Spleen (tissue), 11 donors: ENCODE measurements around the gene SDS. TPM values are rescaled to one million over a fixed set of nuclear protein-coding genes. Genes with fewer than 3 reads are reported as not detected.

Experiments used
- DNase-seq: peaks from one replicate; pipeline ENCODE4 v3.0.0-alpha.2; 2020
- H3K27ac ChIP-seq, 8 donors: fragments of 200-600 bp; sonication (generic) in 7 of 8; 1 replicate in 4 of 8; 2 replicates in 4 of 8; pipeline versions ENCODE4 v1.5.0 to v1.8.0; 2016 to 2021; ENCODE audit warnings: inconsistent platforms in 4 of 8, mild to moderate bottlenecking in 4 of 8, moderate library complexity in 1 of 8
- H3K27me3 ChIP-seq, 7 donors: fragments of 200-600 bp; sonication (generic) in 6 of 7; replicated peaks in 1 of 7; 1 replicate in 4 of 7; 2 replicates in 3 of 7; pipeline versions ENCODE4 v1.5.0 to v1.8.0; 2016 to 2021; ENCODE audit warnings: inconsistent platforms in 3 of 7, mild to moderate bottlenecking in 1 of 7
- H3K36me3 ChIP-seq, 6 donors: fragments of 200-600 bp; sonication (generic) in 5 of 6; 1 replicate in 4 of 6; 2 replicates in 2 of 6; pipeline versions ENCODE4 v1.5.0 to v1.8.0; 2016 to 2021; ENCODE audit warnings: inconsistent platforms in 2 of 6
- H3K4me1 ChIP-seq, 6 donors: fragments of 200-600 bp; sonication (generic) in 5 of 6; 1 replicate in 3 of 6; 2 replicates in 3 of 6; pipeline versions ENCODE4 v1.5.0 to v1.8.0; 2016 to 2021; ENCODE audit warnings: inconsistent platforms in 3 of 6
- H3K4me3 ChIP-seq, 8 donors: fragments of 200-600 bp; sonication (generic) in 7 of 8; 1 replicate in 4 of 8; 2 replicates in 4 of 8; pipeline versions ENCODE4 v1.5.0 to v1.8.0; 2016 to 2021; ENCODE audit warnings: inconsistent platforms in 4 of 8, mild to moderate bottlenecking in 4 of 8, moderate library complexity in 2 of 8
- H3K9me3 ChIP-seq, 8 donors: fragments of 200-600 bp; sonication (generic) in 7 of 8; 1 replicate in 4 of 8; 2 replicates in 4 of 8; pipeline versions ENCODE4 v1.5.0 to v1.8.0; 2016 to 2021; ENCODE audit warnings: inconsistent platforms in 4 of 8
- CTCF ChIP-seq, 11 experiments: fragments of 200-600 bp in 7 of 11; fragments of 450-650 bp in 4 of 11; sonication (generic) in 4 of 11; IDR thresholded peaks in 8 of 11; conservative IDR thresholded peaks in 3 of 11; 1 replicate in 7 of 11; 2 replicates in 4 of 11; pipeline versions ENCODE4 v1.4.0 to v1.8.0; 2016 to 2021; ENCODE audit warnings: antibody characterized with exemption in 11 of 11, inconsistent platforms in 4 of 11, mild to moderate bottlenecking in 1 of 11
- POLR2A ChIP-seq, 3 donors: fragments of 450-650 bp; IDR thresholded peaks; one replicate each; pipeline ENCODE4 v1.5.1; 2017; ENCODE audit warnings: antibody characterized with exemption in 3 of 3, mild to moderate bottlenecking in 1 of 3
- POLR2AphosphoS5 ChIP-seq, 3 donors: sonication (generic); formaldehyde crosslinking; IDR thresholded peaks; one replicate each; pipeline ENCODE4 v1.5.1; 2017; ENCODE audit warnings: antibody characterized with exemption in 3 of 3
- WGBS, 5 donors: extraction: QIAGEN DNeasy Blood & Tissue Kit in 3 of 5; methylation state at CpG; one replicate each; pipeline versions ENCODE4 v1.1.5 to v1.1.7; 2013 to 2018; 5-methylcytosine and 5-hydroxymethylcytosine counted together
- intact Hi-C: fragments of 100-400 bp; cut with DNase I; formaldehyde crosslinking; loops from one replicate; pipeline ENCODE4 v1.15.0; 2023; ENCODE audit warnings: low total_unique reads
- polyA plus RNA-seq, 3 donors: library from polyadenylated mRNA; stranded (reverse); fragments of 200-250 nt; gene quantifications; one replicate each; pipeline ENCODE4 v1.2.1, GENCODE V29; 2013
- total RNA-seq, 7 donors: library from RNA; depleted of rRNA in 3 of 7; stranded (reverse); fragments of >200 nt in 3 of 7; fragmentation: NEBNext Ultra II Directional in 4 of 7; extraction: Animal tissue kit (Norgen Biotek cat#: 25700) in 4 of 7; gene quantifications; one replicate each; pipeline versions ENCODE4 v1.1.0 to v1.2.1, GENCODE V29; 2016 to 2021
- donor health status: healthy with polysubstance abuse.
- donor health status: DM: no; HTN: no; CAD: no; lungs with moderate emphysema.
- donor health status: DM: no; HTN: no; CAD: no.
- donor health status: Bipolar disorder and iron deficiency.
- donor health status: healthy.
- donor health status: DM: no; HTN: no; CAD: no.
- donor health status: DM: yes; HTN: yes; CAD: no.

The SDS gene
- total and polyA plus RNA-seq, 10 donors: 0.61 to 3.5 (median 1.2) TPM; not detected in 1

- DNase-seq: no peak
- no peak for TF ChIP-seq POLR2AphosphoS5 (IDR thresholded peaks at IDR 0.05)
- TF ChIP-seq POLR2A (IDR thresholded peaks at IDR 0.05): no peak
- TF ChIP-seq CTCF (IDR thresholded peaks at IDR 0.05 in 8 of 11, conservative IDR thresholded peaks at IDR 0.05 in 3 of 11): no peak
- Histone ChIP-seq H3K4me1 (no peaks in the 10 kb centered on the region), H3K27me3 (no peaks in the 10 kb centered on the region), H3K36me3 (peaks cover 0 to 71% (median 8%) of the 10 kb centered on the region in 6 donors), H3K9me3 (no peaks in the 10 kb centered on the region), H3K27ac (no peak overlapping the region), H3K4me3 (no peak overlapping the region)
- WGBS, 5 donors: 78 to 92% (median 90%) methylated on average over 6 of the region's 6 CpGs
- intact Hi-C loops: no loop called here
These were observed 34.2 kb downstream of the SDS start for GRCh38 chr12:113369391-113369985.

GRCh38 chr12:113368331-113368730 is 35.4 kb downstream of the SDS start:
- no peak overlapping the region for H3K4me3 ChIP-seq
- no peaks in the 10 kb centered on the region for H3K9me3 ChIP-seq
- no peak overlapping the region for H3K27ac ChIP-seq
- no peak for DNase-seq
- H3K36me3 ChIP-seq: peaks cover 0 to 67% (median 5%) of the 10 kb centered on the region in 6 donors
- 86 to 97% (median 88%) methylated on average over 4 of the region's 4 CpGs for WGBS, 5 donors
- intact Hi-C loops: no loop called here
- no peaks in the 10 kb centered on the region for H3K27me3 ChIP-seq
- TF ChIP-seq POLR2A (IDR thresholded peaks at IDR 0.05): no peak
- TF ChIP-seq POLR2AphosphoS5 (IDR thresholded peaks at IDR 0.05): no peak
- no peak for TF ChIP-seq CTCF (IDR thresholded peaks at IDR 0.05 in 8 of 11, conservative IDR thresholded peaks at IDR 0.05 in 3 of 11)
- no peaks in the 10 kb centered on the region for H3K4me1 ChIP-seq

- 86 to 96% (median 89%) methylated on average over 4 of the region's 4 CpGs for WGBS, 5 donors
- Histone ChIP-seq H3K9me3 (no peaks in the 10 kb centered on the region), H3K27ac (no peak overlapping the region), H3K36me3 (peaks cover 0 to 52% (median 1%) of the 10 kb centered on the region in 6 donors), H3K27me3 (no peaks in the 10 kb centered on the region), H3K4me3 (no peak overlapping the region), H3K4me1 (peaks cover 0 to 4% (median 0%) of the 10 kb centered on the region in 6 donors)
- DNase-seq: no peak
- intact Hi-C loops: no loop called here
- TF ChIP-seq CTCF (IDR thresholded peaks at IDR 0.05 in 8 of 11, conservative IDR thresholded peaks at IDR 0.05 in 3 of 11) (no peak), POLR2A (IDR thresholded peaks at IDR 0.05) (no peak), POLR2AphosphoS5 (IDR thresholded peaks at IDR 0.05) (no peak)
These were observed 36.9 kb downstream of the SDS start for GRCh38 chr12:113366827-113367226.

- Histone ChIP-seq H3K4me3 (no peak overlapping the region), H3K9me3 (no peaks in the 10 kb centered on the region), H3K27ac (no peak overlapping the region), H3K27me3 (no peaks in the 10 kb centered on the region), H3K4me1 (peaks cover 0 to 9% (median 0%) of the 10 kb centered on the region in 6 donors), H3K36me3 (peaks cover 0 to 42% (median 1%) of the 10 kb centered on the region in 6 donors)
- TF ChIP-seq POLR2A (IDR thresholded peaks at IDR 0.05) (no peak), CTCF (IDR thresholded peaks at IDR 0.05 in 8 of 11, conservative IDR thresholded peaks at IDR 0.05 in 3 of 11) (no peak), POLR2AphosphoS5 (IDR thresholded peaks at IDR 0.05) (no peak)
- no peak for DNase-seq
- intact Hi-C loops: no loop called here
- WGBS, 5 donors: 80 to 90% (median 81%) methylated on average over 7 of the region's 7 CpGs
These were observed 37.9 kb downstream of the SDS start for GRCh38 chr12:113365639-113366395.
